ENCODE measurements around the gene RNF167. TPM values are rescaled to one million over a fixed set of nuclear protein-coding genes. Genes with fewer than 3 reads are reported as not detected.

The RNF167 gene
- total and polyA plus RNA-seq, 2 of the 8 experiments (the other 6 are each of a cell fraction or from before 2014, with no cell fraction given): 140 to 281 TPM

DNA sequence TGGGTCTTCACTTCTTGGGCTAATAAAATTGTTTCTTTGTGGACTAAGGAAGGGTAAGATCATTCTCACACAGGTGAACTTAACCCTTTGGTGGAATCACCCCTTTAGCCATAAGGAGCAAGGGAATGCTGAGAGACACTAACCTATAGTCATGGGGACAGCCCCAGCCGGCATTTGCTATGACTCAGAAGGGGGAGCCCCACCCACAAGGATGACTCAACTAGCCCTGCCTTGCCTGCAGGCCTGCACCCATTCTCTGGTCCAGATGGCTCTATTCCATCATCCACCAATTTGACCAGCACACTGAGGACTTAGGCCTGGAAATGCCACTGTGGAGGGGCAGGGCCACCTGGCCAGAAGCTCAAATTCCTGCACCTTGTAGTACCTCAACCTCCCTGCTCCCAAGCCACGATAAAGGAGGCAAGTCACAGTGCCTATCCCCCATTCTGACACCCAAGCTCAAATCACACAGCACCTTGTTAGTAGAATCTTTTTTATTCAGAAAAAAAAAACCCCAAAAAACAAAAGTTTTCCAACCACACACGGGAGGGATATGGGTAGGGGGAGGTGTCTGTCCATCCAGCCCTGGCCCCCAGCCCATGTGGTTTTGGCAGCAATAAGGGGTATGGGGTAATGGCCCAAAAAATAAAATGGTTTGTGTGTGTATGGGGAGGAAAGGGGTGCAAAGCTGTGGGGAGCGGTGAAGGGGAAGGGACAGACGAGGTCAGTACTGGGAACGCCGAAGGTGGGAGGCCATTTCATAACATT, 5.3 kb downstream of the RNF167 start (continued):
- TF ChIP-seq CHD7 (IDR thresholded peaks at IDR 0.05; ENCODE audit: insufficient replicate concordance, low read length) (no peak), MAX (IDR thresholded peaks at IDR 0.05) (no peak), PHF8 (conservative IDR thresholded peaks at IDR 0.05; ENCODE audit: low read depth, low read length) (no peak), KDM1A (IDR thresholded peaks at IDR 0.05; ENCODE audit: borderline replicate concordance, low read length) (no peak), TAF7 (optimal IDR thresholded peaks at IDR 0.05; ENCODE audit: borderline replicate concordance, low read depth, low read length) (peak; percentile 13), JUND (IDR thresholded peaks at IDR 0.05; ENCODE audit: low read length) (peak; percentile 83)
- TF ChIP-seq, protein P1, sequence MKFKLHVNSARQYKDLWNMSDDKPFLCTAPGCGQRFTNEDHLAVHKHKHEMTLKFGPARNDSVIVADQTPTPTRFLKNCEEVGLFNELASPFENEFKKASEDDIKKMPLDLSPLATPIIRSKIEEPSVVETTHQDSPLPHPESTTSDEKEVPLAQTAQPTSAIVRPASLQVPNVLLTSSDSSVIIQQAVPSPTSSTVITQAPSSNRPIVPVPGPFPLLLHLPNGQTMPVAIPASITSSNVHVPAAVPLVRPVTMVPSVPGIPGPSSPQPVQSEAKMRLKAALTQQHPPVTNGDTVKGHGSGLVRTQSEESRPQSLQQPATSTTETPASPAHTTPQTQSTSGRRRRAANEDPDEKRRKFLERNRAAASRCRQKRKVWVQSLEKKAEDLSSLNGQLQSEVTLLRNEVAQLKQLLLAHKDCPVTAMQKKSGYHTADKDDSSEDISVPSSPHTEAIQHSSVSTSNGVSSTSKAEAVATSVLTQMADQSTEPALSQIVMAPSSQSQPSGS (IDR thresholded peaks at IDR 0.05; ENCODE audit: low read length): peak; percentile 14; the same call in 1 of the 2 replicates
